HepG2 (cell line): ENCODE results near the gene MRPS2. TPM values are rescaled to one million over a fixed set of nuclear protein-coding genes. Genes with fewer than 3 reads are reported as not detected.

Experiments used
- CSRNP1 ChIP-seq: sonication (generic); formaldehyde crosslinking; IDR thresholded peaks from 2 replicates; pipeline ENCODE4 v1.8.1; 2023; ENCODE audit warnings: mild to moderate bottlenecking, missing genetic modification reagents
- CTCF ChIP-seq: sonication (generic); formaldehyde crosslinking; IDR thresholded peaks from 2 replicates; pipeline ENCODE4 v1.5.0; 2020; ENCODE audit warnings: mild to moderate bottlenecking, missing genetic modification reagents, moderate library complexity
- ELF3 ChIP-seq: IDR thresholded peaks from 2 replicates; pipeline ENCODE4 v1.6.1; 2016; ENCODE audit warnings: missing genetic modification reagents, missing compliant biosample characterization
- HHEX ChIP-seq: IDR thresholded peaks from 2 replicates; pipeline ENCODE4 v1.6.1; 2016; ENCODE audit warnings: control low read depth
- HNF1B ChIP-seq: sonication (generic); formaldehyde crosslinking; IDR thresholded peaks from 2 replicates; pipeline ENCODE4 v1.5.1; 2020; ENCODE audit warnings: mild to moderate bottlenecking, moderate library complexity, missing genetic modification reagents
- JUN ChIP-seq: sonication (generic); formaldehyde crosslinking; IDR thresholded peaks from 2 replicates; pipeline ENCODE4 v1.4.0; 2020; ENCODE audit warnings: mild to moderate bottlenecking, missing genetic modification reagents
- MED1 ChIP-seq: sonication (generic); formaldehyde crosslinking; IDR thresholded peaks from 2 replicates; pipeline ENCODE4 v1.4.0; 2020; ENCODE audit warnings: missing genetic modification reagents
- PHF8 ChIP-seq: sonication (generic); formaldehyde crosslinking; IDR thresholded peaks from 2 replicates; pipeline ENCODE4 v1.5.0; 2020; ENCODE audit warnings: missing genetic modification reagents
- PRPF4 ChIP-seq: fragments of 200-400 bp; formaldehyde crosslinking; IDR thresholded peaks from 2 replicates; pipeline ENCODE4 v1.6.1; 2016; ENCODE audit warnings: low read length, low read depth; ENCODE audit not compliant: poor library complexity, severe bottlenecking
- SALL1 ChIP-seq: sonication (generic); formaldehyde crosslinking; IDR thresholded peaks from 2 replicates; pipeline ENCODE4 v1.8.0; 2022; ENCODE audit warnings: mild to moderate bottlenecking, missing genetic modification reagents
- SAP130 ChIP-seq: IDR thresholded peaks from 2 replicates; pipeline ENCODE4 v1.6.1; 2016; ENCODE audit warnings: low read depth
- SOX13 ChIP-seq, 3 experiments: fragments of 450-650 bp in 1 of 3; sonication (generic) in 1 of 3; formaldehyde crosslinking in 1 of 3; IDR thresholded peaks in 2 of 3; conservative IDR thresholded peaks in 1 of 3; 2 replicates each; pipeline versions ENCODE4 v1.5.0 to v1.6.1; 2016 to 2020; ENCODE audit warnings: antibody characterized with exemption in 1 of 3, mild to moderate bottlenecking in 1 of 3, missing compliant biosample characterization in 1 of 3, missing genetic modification reagents in 1 of 3, moderate library complexity in 1 of 3
- TOE1 ChIP-seq: sonication (generic); formaldehyde crosslinking; IDR thresholded peaks from 2 replicates; pipeline ENCODE4 v1.4.0; 2020; ENCODE audit warnings: mild to moderate bottlenecking, missing genetic modification reagents
- ZBTB44 ChIP-seq: sonication (generic); formaldehyde crosslinking; IDR thresholded peaks from 2 replicates; pipeline ENCODE4 v1.4.0; 2020; ENCODE audit warnings: missing genetic modification reagents
- ZNF251 ChIP-seq: sonication (generic); formaldehyde crosslinking; IDR thresholded peaks from 2 replicates; pipeline ENCODE4 v1.9.0; 2021; ENCODE audit warnings: mild to moderate bottlenecking, missing genetic modification reagents
- ZNF512B ChIP-seq: sonication (generic); formaldehyde crosslinking; IDR thresholded peaks from 2 replicates; pipeline ENCODE4 v1.5.1; 2020; ENCODE audit warnings: missing genetic modification reagents, mild to moderate bottlenecking, borderline replicate concordance
- ZNF577 ChIP-seq: sonication (generic); formaldehyde crosslinking; IDR thresholded peaks from 2 replicates; pipeline ENCODE4 v1.4.0; 2020; ENCODE audit warnings: mild to moderate bottlenecking, low read depth, missing genetic modification reagents, borderline replicate concordance
- ZNF678 ChIP-seq: sonication (generic); formaldehyde crosslinking; IDR thresholded peaks from 2 replicates; pipeline ENCODE4 v1.4.0; 2020; ENCODE audit warnings: mild to moderate bottlenecking, missing genetic modification reagents
- ZNF775 ChIP-seq: sonication (generic); formaldehyde crosslinking; IDR thresholded peaks from 2 replicates; pipeline ENCODE4 v1.4.0; 2020; ENCODE audit warnings: missing genetic modification reagents, mild to moderate bottlenecking, moderate library complexity, borderline replicate concordance
- ZNF782 ChIP-seq: sonication (generic); formaldehyde crosslinking; IDR thresholded peaks from 2 replicates; pipeline ENCODE4 v1.4.0; 2020; ENCODE audit warnings: missing genetic modification reagents, mild to moderate bottlenecking, borderline replicate concordance
- polyA plus RNA-seq, 8 experiments: library from polyadenylated mRNA; depleted of rRNA in 3 of 8; stranded (reverse) in 7 of 8; unstranded in 1 of 8; fragments of >200 nt; fragmentation: Illumina TruSeq in 4 of 8; extraction: Trizol in 4 of 8; gene quantifications; 2 replicates each; pipeline versions ENCODE4 v1.2.1 to v1.2.3, GENCODE V29; 2011 to 2016; ENCODE audit warnings: low read depth in 4 of 8, missing spikeins in 1 of 8, mixed read lengths in 1 of 8; ENCODE audit not compliant: insufficient read depth in 1 of 8
- total RNA-seq, 5 experiments: library from RNA; depleted of rRNA; stranded (reverse); fragments of >200 nt; fragmentation: Illumina TruSeq; extraction: Trizol; gene quantifications; 2 replicates each; pipeline ENCODE4 v1.2.3, GENCODE V29; 2016; ENCODE audit warnings: low read depth in 1 of 5

Gene MRPS2
- total and polyA plus RNA-seq, 2 of the 13 experiments (the other 11 are each of a cell fraction or from before 2014, with no cell fraction given): 44.4 to 86.7 TPM

- TF ChIP-seq SOX13 (IDR thresholded peaks at IDR 0.05) (no peak), SOX13 (CRISPR knock-in tag; conservative IDR thresholded peaks at IDR 0.05 in 1 of 2, IDR thresholded peaks at IDR 0.05 in 1 of 2) (0 out of 4 replicates have a peak, but pooled peaks of 1 of the 2 experiments have one; percentile 39), TOE1 (CRISPR knock-in tag) (no peak), CTCF (CRISPR knock-in tag) (no peak), ZNF512B (CRISPR knock-in tag) (no peak), CSRNP1 (CRISPR knock-in tag) (no peak), PRPF4 (no peak), ZNF577 (no peak), ZBTB44 (CRISPR knock-in tag) (no peak), ZNF251 (CRISPR knock-in tag) (no peak), ZNF678 (CRISPR knock-in tag) (no peak), MED1 (peak; percentile 73), HHEX (no peak), HNF1B (CRISPR knock-in tag) (0 out of 2 replicates have a peak, but pooled peaks have one; percentile 60), ELF3 (CRISPR knock-in tag) (peak; percentile 45; the same call in 1 of the 2 replicates), JUN (CRISPR knock-in tag) (no peak), ZNF775 (no peak), SALL1 (peak; percentile 74), ZNF782 (CRISPR knock-in tag) (no peak), SAP130 (CRISPR knock-in tag) (peak; percentile 64), PHF8 (peak; percentile 38)
Measured at GRCh38 chr9:135490980-135491464, 9.5 kb upstream of the MRPS2 start (continued).
